HG03103 (cell line): ENCODE measurements around the gene MAGI1.

Source experiments
- ATAC-seq: cut with Tn5 transposase; IDR thresholded peaks from one replicate; pipeline ENCODE4 v1.9.1; 2021; ENCODE audit warnings: low read depth; ENCODE audit not compliant: unreplicated experiment

The MAGI1 gene

GRCh38 chr3:65412588-65412987, 626.1 kb downstream of the MAGI1 start:
- ATAC-seq, result no peak

GRCh38 chr3:65411367-65411766, 627.4 kb downstream of the MAGI1 start:
- no peak for ATAC-seq

- no peak for ATAC-seq
Observed at GRCh38 chr3:65409176-65409569, 629.5 kb downstream of the MAGI1 start.

GRCh38 chr3:65408531-65409175, 630.1 kb downstream of the MAGI1 start:
- no peak for ATAC-seq

GRCh38 chr3:65406470-65406869, 632.2 kb downstream of the MAGI1 start:
- ATAC-seq, result no peak

GRCh38 chr3:65402597-65402996, 636.1 kb downstream of the MAGI1 start:
- no peak for ATAC-seq

- no peak for ATAC-seq
Observed at GRCh38 chr3:65401359-65402305, 637.1 kb downstream of the MAGI1 start.

- ATAC-seq, result no peak
Observed at GRCh38 chr3:65400899-65401298, 637.8 kb downstream of the MAGI1 start.

GRCh38 chr3:65398953-65399352, 639.8 kb downstream of the MAGI1 start:
- no peak for ATAC-seq

- ATAC-seq, result no peak
Observed at GRCh38 chr3:65396078-65396477, 642.6 kb downstream of the MAGI1 start.

- no peak for ATAC-seq
Observed at GRCh38 chr3:65391068-65391467, 647.6 kb downstream of the MAGI1 start.

GRCh38 chr3:65385805-65386204, 652.9 kb downstream of the MAGI1 start:
- no peak for ATAC-seq

GRCh38 chr3:65381496-65382010, 657.2 kb downstream of the MAGI1 start:
- ATAC-seq, result no peak

GRCh38 chr3:65379223-65379622, 659.5 kb downstream of the MAGI1 start:
- ATAC-seq, result no peak

- ATAC-seq, result no peak
Observed at GRCh38 chr3:65377637-65378036, 661.1 kb downstream of the MAGI1 start.

GRCh38 chr3:65376426-65376825, 662.3 kb downstream of the MAGI1 start:
- ATAC-seq, result no peak

GRCh38 chr3:65371053-65371452, 667.7 kb downstream of the MAGI1 start:
- no peak for ATAC-seq

GRCh38 chr3:65368866-65369265, 669.9 kb downstream of the MAGI1 start:
- ATAC-seq, result no peak

- no peak for ATAC-seq
Observed at GRCh38 chr3:65362688-65363087, 676.0 kb downstream of the MAGI1 start.

GRCh38 chr3:65361448-65361847, 677.3 kb downstream of the MAGI1 start:
- no peak for ATAC-seq

GRCh38 chr3:65356331-65357248, 682.1 kb downstream of the MAGI1 start:
- ATAC-seq, result no peak
